HG03159 (cell line): Measurements from ENCODE around the gene GMDS.

Experiments used
- ATAC-seq: cut with Tn5 transposase; IDR thresholded peaks from one replicate; pipeline ENCODE4 v1.9.1; 2021; ENCODE audit warnings: mild to moderate bottlenecking, moderate library complexity; ENCODE audit not compliant: unreplicated experiment

Gene GMDS

GRCh38 chr6:2245103-2245876 lies at the start of gene GMDS:
Gene GMDS, minus strand, starts transcription at chr6:2245605.
- ATAC-seq = peak; percentile 90

DNA sequence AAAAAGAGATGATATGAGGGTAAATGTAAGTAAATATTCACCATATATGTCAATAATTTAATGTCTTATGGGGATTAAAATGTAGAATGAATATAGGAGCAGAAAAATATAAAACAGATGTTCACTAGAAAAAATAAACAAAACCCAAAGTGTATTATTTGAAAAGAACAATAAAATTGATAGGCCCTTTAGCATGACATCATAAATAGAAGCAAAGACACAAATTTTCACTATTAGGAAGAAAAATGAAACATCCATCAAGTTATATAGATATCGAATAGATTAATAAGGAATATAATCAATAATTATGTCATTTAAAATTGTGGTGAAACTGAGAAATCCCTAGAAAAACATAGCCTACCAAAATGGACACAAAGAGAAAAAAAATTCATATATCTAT lies 40.1 kb upstream of the GMDS start:
- no peak for ATAC-seq

DNA sequence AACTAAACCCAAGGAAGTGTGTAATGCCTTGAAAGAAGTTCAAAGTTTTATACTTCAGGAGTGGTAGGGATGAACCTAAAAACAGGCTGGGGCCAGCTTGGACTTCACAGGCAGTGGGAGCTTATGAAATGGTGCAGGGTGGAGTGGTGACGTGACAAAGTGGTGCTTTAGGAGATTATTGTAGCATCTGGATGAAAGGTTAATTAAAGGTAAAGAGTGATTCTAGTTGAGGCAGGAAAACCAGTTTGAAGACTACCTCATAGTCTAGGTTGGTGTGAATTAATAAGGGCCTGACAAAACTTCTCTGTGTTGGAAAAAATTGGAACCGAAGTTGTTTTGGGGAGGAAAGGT lies 30.5 kb upstream of the GMDS start:
- ATAC-seq = no peak

- no peak for ATAC-seq
These were observed 29.8 kb upstream of the GMDS start for GRCh38 chr6:2274981-2275891.

DNA sequence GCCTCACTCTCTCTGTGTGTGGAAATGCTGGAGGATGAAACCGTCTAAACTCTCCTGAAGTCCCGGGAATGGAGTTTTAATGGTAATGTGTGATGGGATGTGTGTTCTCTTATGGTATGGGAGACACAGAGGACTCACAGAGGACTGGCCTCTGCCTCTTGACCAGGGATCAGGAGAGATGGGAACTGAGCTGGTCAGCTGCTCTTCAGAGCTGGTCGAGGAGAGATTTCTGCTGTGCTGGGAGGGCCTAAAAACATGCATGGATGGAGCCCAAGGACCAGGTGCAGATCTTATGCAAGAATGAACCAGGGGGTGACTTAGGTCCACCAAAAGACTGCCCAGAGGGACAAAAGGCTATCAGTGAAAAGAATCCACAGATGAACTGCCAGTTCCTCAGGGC lies 27.3 kb upstream of the GMDS start:
- ATAC-seq = no peak

DNA sequence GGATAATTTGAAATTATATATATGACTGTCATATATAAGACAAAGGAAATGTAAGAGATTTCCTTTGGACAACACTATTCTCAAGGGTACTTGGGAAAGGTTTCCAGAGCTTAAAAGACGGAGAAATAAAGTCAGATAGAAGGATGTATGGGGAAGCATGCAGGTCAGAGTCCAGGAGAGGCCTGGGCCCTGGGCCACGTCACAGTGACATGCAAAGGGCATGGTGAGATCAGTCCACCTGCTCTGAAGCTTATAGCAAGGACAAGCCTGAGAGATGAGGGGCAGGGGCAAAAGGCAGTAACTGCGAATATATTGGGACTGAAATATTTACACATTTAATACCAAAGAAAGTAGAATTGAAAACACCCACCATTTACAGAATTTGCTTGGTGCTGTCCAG lies 24.6 kb upstream of the GMDS start:
- ATAC-seq = no peak

GRCh38 chr6:2266841-2267240 lies 21.4 kb upstream of the GMDS start:
- no peak for ATAC-seq

DNA sequence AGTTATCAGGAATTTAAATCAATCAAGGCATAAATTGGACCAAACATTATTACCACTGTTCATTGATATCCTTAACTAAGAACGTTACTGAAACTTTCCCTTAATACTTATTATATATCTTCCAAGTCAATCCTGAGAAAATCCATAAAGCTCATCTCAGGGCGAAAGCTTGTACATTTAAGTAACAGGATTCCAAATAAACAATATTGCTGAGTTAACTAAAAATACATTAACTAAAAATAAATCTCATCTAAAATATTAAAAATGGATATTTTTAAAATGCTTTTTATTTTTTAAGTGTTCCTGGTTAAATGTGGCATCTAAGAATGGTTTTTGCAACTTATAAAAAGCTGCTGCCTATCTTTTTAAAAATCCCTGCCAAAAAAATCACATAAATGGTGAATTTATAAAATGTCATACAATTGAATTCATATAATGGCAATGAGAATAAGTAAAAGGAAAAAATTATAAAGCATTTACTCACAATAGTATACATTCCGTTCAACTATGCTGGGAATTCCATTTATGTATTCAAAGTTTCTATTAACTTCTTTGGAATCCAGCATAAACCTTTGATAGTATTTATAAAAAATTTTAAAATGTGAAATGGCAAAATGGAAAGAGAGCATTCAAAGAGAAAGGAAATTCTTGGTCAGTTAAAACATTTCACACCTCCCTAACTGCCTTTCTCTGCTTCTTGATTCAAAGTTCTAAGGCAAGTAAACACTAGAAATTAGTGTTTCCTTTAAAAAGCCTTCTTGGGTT lies 20.8 kb upstream of the GMDS start:
- no peak for ATAC-seq

DNA sequence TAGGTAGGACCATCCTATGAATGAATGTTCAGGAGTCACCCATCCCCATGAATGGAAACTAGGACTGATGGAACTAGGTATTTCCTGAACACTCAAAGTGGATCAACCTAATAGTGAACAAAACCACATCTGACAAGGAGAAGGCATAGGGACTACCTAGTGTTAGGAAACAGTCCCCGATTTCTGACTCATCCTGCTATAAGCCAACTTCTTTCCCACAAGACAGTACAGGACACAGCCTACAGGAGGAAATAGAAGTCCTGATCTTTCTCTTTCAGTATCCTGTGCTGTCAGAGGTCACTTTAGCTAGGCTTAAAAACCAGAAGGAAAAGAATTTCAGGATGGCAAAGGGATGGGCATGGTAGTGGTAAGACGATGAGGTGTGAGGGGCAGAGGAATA lies 19.5 kb upstream of the GMDS start:
- no peak for ATAC-seq

- no peak for ATAC-seq
These were observed 18.5 kb upstream of the GMDS start for GRCh38 chr6:2263896-2264295.

DNA sequence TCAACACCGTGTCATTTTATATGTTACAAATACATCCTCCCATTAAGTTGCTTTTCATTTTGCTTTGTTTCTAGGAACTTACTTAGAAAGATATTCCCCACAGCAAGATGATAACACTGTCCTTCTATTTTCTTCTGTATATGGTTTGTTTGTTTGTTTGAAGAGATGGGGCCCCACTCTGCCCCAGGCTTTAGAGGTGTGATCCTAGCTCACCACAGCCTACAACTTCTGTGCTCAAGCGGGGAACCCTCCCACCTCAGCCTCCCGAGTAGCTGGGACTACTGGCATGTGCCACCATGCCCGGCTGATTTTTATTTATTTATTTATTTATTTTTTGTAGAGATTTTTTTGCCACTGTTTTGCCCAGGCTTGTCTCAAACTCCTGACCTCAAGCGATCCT lies 14.2 kb upstream of the GMDS start:
- no peak for ATAC-seq

DNA sequence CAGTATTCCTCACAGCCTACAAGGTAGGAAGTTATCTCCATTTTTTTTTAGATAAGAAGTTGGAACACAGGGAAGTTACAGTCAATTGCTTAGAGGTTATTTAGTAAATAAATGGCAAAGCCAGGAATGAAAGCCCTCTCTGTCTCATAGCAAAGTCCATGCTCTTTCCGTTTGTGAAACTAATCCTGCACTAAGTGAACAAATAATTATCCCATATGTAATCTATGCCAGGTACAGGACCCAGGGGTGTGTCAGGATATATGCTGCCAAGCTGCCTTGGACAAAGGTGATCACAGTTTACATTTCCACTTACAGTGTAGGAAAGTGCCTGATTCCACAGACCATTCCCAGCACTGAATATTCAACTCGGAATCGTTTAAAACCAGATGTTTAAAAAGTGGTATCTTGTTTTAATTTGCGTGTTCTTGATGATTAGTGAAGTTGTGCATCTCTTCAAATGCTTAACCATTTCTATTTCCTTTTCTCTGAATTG lies 13.6 kb upstream of the GMDS start:
- ATAC-seq = no peak

DNA sequence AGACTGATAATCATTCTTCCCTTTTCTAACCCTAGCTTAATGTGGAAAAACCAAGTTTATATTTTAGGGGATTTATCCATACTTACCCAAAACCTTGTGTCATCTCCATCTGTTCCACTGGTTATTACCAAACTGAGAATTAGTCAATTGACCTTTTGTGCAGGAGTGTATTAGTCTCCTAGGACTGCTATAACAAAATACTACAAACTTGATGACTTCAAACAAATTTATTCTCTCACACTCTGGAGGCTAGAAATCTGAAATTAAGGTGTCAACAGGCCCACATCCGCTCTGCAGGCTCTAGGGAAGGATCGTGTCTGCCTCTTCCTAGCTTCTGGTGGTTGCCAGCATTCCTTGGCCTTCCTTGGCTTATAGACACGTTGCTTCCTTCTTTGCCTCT lies 12.7 kb upstream of the GMDS start:
- no peak for ATAC-seq

DNA sequence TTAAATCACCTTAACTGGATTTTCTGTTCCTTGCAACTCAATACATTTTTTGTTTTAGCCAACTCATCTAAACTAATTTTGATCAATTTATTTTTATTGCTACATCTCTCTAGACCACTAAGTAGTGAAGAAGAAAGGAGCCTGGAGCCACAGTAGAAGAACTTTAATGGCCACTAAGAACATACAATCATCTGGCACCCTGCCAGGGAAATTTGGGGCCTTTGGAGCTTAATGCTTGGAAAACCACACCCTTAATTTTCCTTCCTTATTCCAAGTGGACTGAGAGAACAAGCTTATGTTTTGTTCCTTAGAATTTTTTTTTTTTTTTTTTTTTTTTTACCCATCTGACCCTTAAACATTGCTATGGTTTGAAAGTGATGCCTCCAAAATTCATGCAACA lies 12.0 kb upstream of the GMDS start:
- ATAC-seq = no peak

- no peak for ATAC-seq
These were observed 9.3 kb upstream of the GMDS start for GRCh38 chr6:2254747-2255146.

DNA sequence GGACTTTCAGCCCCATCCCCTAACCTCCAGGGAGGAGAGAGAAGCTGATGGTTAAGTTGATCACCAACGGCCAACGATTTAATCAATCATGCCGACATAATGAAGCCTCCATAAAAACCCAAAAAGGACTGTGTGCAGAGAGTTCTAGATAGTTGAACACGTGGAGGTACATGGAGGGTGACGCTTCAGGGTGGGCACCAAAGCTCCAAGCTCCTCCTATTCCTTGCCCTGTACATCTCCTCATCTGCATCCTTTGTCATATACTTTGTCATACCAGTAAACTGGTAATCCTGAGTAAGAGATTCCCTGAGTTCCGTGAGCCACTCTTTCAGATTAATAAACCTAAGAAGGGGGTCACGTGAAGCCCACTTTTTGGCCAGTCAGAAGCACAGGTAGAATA lies 3.7 kb upstream of the GMDS start:
- ATAC-seq = no peak

GRCh38 chr6:2247664-2248063 lies 2.3 kb upstream of the GMDS start:
- ATAC-seq = no peak

DNA sequence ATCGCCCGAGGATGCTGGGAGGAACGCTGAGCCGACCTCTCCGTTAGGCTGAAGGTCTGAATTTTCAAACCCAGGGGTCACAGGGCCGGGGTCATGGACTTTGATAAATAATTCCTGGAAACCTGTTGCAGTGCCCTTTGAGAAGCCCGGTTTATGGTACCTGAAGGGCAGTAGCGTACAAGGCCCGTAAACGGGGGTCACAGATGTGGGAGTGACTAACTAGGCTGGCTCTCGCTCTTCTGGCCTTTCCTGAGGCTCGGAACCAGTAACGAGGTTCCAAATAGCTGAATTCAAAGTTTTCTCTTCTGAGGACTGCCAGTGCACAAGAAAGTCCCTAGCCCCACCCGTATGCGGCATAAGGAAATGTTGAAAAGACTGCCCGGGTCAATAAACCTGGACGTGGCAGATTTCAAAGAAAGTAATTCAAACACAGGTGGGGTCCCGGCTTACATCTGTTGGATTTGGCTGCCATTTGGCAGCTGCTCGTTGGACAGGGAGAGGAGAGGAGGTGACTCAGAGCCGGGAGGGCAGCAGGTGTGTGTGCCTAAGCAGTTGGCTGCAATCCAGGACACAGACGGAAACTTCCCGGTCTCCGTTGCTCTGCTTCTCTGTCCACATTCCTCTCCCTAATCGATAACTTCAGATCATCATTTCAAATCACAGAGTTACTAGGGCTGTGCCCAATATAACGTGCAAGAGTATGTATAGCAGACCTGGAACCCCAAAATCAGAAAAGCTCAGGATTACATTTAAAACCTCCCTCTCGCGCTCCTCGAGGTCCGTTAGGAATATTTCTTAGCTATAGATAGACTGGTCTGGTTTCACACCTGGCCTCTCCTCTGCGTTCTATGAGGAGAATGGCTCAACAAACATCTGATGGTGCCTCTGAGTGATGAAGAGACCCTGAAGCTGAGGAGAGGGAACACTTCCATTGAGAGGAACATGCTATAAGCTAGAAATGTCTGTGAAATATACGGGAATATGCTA lies 765 bp upstream of the GMDS start:
- ATAC-seq = peak; percentile 5

DNA sequence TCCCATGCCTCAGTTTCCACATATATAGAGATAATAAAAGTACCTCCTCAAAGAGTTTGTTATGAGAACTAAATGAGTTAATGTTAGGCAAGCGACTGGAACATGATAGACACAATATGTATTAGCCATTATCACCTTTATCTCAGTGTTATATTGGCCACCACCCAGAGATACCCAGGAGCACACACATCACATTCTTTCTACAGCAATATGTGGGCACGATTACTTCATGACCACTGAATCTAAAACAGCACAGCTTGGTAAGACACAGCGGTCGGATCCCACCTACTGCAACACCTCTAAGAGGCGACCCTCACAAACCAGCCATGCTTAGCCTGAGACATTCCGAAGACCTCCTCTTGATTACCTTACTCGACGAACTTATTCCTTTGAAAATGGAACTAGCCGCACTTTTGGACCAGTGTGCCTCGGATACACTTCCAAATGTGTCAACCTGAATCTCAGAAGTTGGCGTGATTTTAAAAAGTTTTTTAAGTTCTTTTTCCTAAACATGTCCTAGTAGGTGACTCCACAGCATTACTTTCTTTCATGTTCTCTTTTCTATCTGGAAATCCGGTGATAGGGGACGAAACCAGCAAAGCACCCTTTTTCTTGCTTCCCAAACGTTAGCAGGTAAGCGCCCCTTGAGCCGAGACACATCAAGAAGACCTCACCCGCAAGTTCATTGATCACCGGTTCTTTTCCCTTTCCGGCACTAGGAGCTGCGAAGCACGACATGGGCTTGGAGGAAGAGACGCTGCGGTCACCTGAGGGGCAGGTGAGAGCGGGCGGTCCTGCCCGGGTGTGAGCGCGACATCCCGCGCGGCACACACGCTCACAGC lies 923 bp downstream of the GMDS start:
- ATAC-seq = no peak
